ENCODE measurements around the gene SLC26A2.

The SLC26A2 gene

DNA sequence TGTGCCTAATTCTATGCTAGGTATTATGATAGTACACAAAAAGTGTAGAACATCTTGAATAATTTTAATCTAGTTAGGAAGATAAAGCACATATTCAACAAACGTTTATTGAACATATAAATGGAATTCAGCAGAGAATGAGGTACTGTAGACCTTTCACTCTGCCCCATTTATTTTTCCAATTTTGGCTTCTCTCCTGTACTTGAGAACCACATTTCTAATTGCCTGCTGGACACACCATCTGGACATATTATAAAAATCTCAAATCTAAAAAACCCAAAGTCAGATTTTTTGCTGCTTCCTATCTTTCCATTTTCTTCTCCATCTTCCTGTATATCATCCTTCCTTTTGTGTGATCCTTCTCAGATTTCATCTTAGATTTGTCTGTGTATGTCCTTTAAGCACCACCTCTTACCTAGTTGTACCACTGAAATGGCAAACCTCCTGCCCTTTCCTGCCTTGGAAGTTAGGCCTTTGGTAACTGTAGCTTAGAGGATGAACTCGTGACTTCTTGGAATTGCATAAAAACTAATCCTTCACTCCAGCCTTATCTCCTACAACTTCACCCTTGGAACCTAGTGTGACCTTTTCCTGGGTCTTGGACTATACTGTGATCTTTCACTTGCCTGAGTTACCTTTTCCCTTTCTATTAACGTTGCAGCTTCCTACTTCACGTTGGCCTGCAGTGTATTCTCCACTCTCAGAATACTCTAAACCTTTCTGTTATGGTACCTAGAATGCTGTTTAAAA is 8.8 kb downstream of the SLC26A2 start:
- no peak overlapping the region for H2BK12ac ChIP-seq (ENCODE audit: low read length)
- no peak overlapping the region for H3K18ac ChIP-seq (ENCODE audit: low read length)
- H3K79me1 ChIP-seq (ENCODE audit: low read depth, low read length): no peaks in the 10 kb centered on the region

DNA sequence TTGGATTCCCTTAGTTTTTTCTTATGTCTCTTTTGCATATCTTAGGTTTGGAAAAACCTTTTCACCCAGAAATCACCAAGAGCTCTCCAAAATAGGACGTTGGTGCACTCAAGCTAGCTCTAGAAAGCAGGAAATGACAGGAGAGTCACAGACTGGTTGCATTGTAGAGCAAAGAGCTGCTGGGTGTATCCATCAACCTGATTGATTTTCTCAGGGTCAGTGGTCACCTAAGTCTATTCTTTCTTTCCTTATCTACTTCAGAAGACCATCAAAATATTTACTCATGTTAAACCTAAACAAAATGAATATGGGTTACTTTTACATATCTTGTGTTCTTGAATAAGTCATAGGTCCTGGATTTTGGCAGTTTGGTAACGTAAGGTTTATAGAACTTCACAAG is 14.9 kb downstream of the SLC26A2 start:
- H2BK120ac ChIP-seq (ENCODE audit: low read depth, low read length): no peak overlapping the region
- no peak overlapping the region for H3K27ac ChIP-seq (replicated peaks; ENCODE audit: low read length)

More for the DNA sequence above, 8.8 kb downstream of the SLC26A2 start:
- Histone ChIP-seq H2BK120ac (ENCODE audit: low read depth, low read length) (no peak overlapping the region), H3K27me3 (ENCODE audit: control insufficient read depth in 3 of 3, insufficient read depth in 3 of 3, low read depth in 1 of 3, low read length in 3 of 3) (no peaks in the 10 kb centered on the region), H2BK15ac (ENCODE audit: low read length) (no peak overlapping the region), H2AFZ (ENCODE audit: low read length) (no peak overlapping the region), H3K9me3 (replicated peaks in 1 of 2; ENCODE audit: control insufficient read depth in 2 of 2, insufficient read depth in 1 of 2, low read depth in 1 of 2, low read length in 2 of 2) (no peaks in the 10 kb centered on the region), H2BK5ac (ENCODE audit: low read length) (no peak overlapping the region), H4K8ac (ENCODE audit: low read depth, low read length) (no peak overlapping the region), H3K4me1 (ENCODE audit: control insufficient read depth in 2 of 2, insufficient read depth in 1 of 2, low read depth in 1 of 2, low read length in 2 of 2) (no peaks in the 10 kb centered on the region), H3K14ac (ENCODE audit: low read length) (no peak overlapping the region), H3K4me2 (ENCODE audit: insufficient read depth, low read length, poor library complexity, severe bottlenecking) (no peak overlapping the region), H3K23ac (ENCODE audit: low read depth, low read length, poor library complexity) (no peak overlapping the region), H2AK5ac (ENCODE audit: low read depth, low read length) (no peak overlapping the region), H3K27ac (replicated peaks; ENCODE audit: low read length) (no peak overlapping the region), H3K9ac (ENCODE audit: low read depth, low read length, poor library complexity) (no peak overlapping the region), H4K91ac (ENCODE audit: low read depth, low read length, poor library complexity) (no peak overlapping the region), H3K4me3 (ENCODE audit: low read length in 2 of 2) (no peak overlapping the region), H3K36me3 (replicated peaks in 1 of 2; ENCODE audit: control insufficient read depth in 2 of 2, insufficient read depth in 2 of 2, low read length in 2 of 2) (no peaks in the 10 kb centered on the region), H3K4ac (ENCODE audit: low read length) (no peak overlapping the region)
- WGBS, 2 donors (ENCODE audit: extremely low coverage in 2 of 2, insufficient read length in 2 of 2, insufficient replicate concordance in 1 of 2): no CpG with 5 or more reads among the region's 4 CpGs
- DNase-seq (ENCODE audit: low spot score): no peak

DNA sequence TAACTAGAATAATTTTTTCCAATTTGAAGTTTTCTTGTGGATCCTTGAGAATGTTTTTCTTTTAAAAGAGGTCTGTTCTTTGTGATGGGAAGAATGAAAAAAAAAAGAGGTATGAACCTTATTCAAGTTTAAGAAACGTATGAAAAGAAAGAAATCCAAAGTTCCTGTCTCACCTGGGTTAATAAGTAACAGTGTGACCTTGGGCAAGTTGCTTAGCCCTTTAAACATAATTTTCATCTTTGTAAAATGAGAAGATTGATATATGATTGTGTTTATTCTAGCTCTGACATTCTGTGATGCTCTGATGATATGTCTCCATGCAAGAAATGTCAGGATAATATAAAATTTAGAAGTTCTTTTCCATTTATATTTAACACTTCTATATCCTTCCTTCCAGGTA is 19.3 kb downstream of the SLC26A2 start:
- DNase-seq (ENCODE audit: low spot score): no peak
- no peak overlapping the region for H3K4ac ChIP-seq (ENCODE audit: low read length)
- no peak overlapping the region for H3K9ac ChIP-seq (ENCODE audit: low read depth, low read length, poor library complexity)
- H3K4me3 ChIP-seq (ENCODE audit: low read length in 2 of 2): no peak overlapping the region
- no peak overlapping the region for H4K91ac ChIP-seq (ENCODE audit: low read depth, low read length, poor library complexity)
- H2AFZ ChIP-seq (ENCODE audit: low read length): no peak overlapping the region
- H3K36me3 ChIP-seq (replicated peaks in 1 of 2; ENCODE audit: control insufficient read depth in 2 of 2, insufficient read depth in 2 of 2, low read length in 2 of 2): peaks cover 5 to 28% of the 10 kb centered on the region in 2 donors
- H3K9me3 ChIP-seq (replicated peaks in 1 of 2; ENCODE audit: control insufficient read depth in 2 of 2, insufficient read depth in 1 of 2, low read depth in 1 of 2, low read length in 2 of 2): no peaks in the 10 kb centered on the region
- no peak overlapping the region for H2AK5ac ChIP-seq (ENCODE audit: low read depth, low read length)
- no peak overlapping the region for H4K8ac ChIP-seq (ENCODE audit: low read depth, low read length)
- no peak overlapping the region for H3K14ac ChIP-seq (ENCODE audit: low read length)
- no peak overlapping the region for H2BK5ac ChIP-seq (ENCODE audit: low read length)
- no peak overlapping the region for H3K18ac ChIP-seq (ENCODE audit: low read length)
- no peaks in the 10 kb centered on the region for H3K27me3 ChIP-seq (ENCODE audit: control insufficient read depth in 3 of 3, insufficient read depth in 3 of 3, low read depth in 1 of 3, low read length in 3 of 3)
- no peak overlapping the region for H2BK12ac ChIP-seq (ENCODE audit: low read length)
- H2BK120ac ChIP-seq (ENCODE audit: low read depth, low read length): no peak overlapping the region
- H3K23ac ChIP-seq (ENCODE audit: low read depth, low read length, poor library complexity): no peak overlapping the region
- no CpG with 5 or more reads among the region's 1 CpG for WGBS, 2 donors (ENCODE audit: extremely low coverage in 2 of 2, insufficient read length in 2 of 2, insufficient replicate concordance in 1 of 2)
- no peak overlapping the region for H2BK15ac ChIP-seq (ENCODE audit: low read length)
- H3K4me1 ChIP-seq (ENCODE audit: control insufficient read depth in 2 of 2, insufficient read depth in 1 of 2, low read depth in 1 of 2, low read length in 2 of 2): no peaks in the 10 kb centered on the region
- H3K27ac ChIP-seq (replicated peaks; ENCODE audit: low read length): no peak overlapping the region
- H3K4me2 ChIP-seq (ENCODE audit: insufficient read depth, low read length, poor library complexity, severe bottlenecking): no peak overlapping the region
- H3K79me1 ChIP-seq (ENCODE audit: low read depth, low read length): no peaks in the 10 kb centered on the region

More for the DNA sequence above, 14.9 kb downstream of the SLC26A2 start:
- no peak for DNase-seq (ENCODE audit: low spot score)
- Histone ChIP-seq H3K9me3 (replicated peaks in 1 of 2; ENCODE audit: control insufficient read depth in 2 of 2, insufficient read depth in 1 of 2, low read depth in 1 of 2, low read length in 2 of 2) (no peaks in the 10 kb centered on the region), H3K18ac (ENCODE audit: low read length) (no peak overlapping the region), H4K91ac (ENCODE audit: low read depth, low read length, poor library complexity) (no peak overlapping the region), H2BK5ac (ENCODE audit: low read length) (no peak overlapping the region), H2BK15ac (ENCODE audit: low read length) (no peak overlapping the region), H3K9ac (ENCODE audit: low read depth, low read length, poor library complexity) (no peak overlapping the region), H4K8ac (ENCODE audit: low read depth, low read length) (no peak overlapping the region), H3K4me3 (ENCODE audit: low read length in 2 of 2) (no peak overlapping the region), H3K36me3 (replicated peaks in 1 of 2; ENCODE audit: control insufficient read depth in 2 of 2, insufficient read depth in 2 of 2, low read length in 2 of 2) (peaks cover 5 to 19% of the 10 kb centered on the region in 2 donors), H3K4me1 (ENCODE audit: control insufficient read depth in 2 of 2, insufficient read depth in 1 of 2, low read depth in 1 of 2, low read length in 2 of 2) (no peaks in the 10 kb centered on the region), H3K14ac (ENCODE audit: low read length) (no peak overlapping the region), H3K4ac (ENCODE audit: low read length) (no peak overlapping the region), H3K4me2 (ENCODE audit: insufficient read depth, low read length, poor library complexity, severe bottlenecking) (no peak overlapping the region), H2AK5ac (ENCODE audit: low read depth, low read length) (no peak overlapping the region), H2AFZ (ENCODE audit: low read length) (no peak overlapping the region), H3K23ac (ENCODE audit: low read depth, low read length, poor library complexity) (no peak overlapping the region), H3K27me3 (ENCODE audit: control insufficient read depth in 3 of 3, insufficient read depth in 3 of 3, low read depth in 1 of 3, low read length in 3 of 3) (no peaks in the 10 kb centered on the region), H3K79me1 (ENCODE audit: low read depth, low read length) (no peaks in the 10 kb centered on the region), H2BK12ac (ENCODE audit: low read length) (no peak overlapping the region)
- WGBS, 2 donors (ENCODE audit: extremely low coverage in 2 of 2, insufficient read length in 2 of 2, insufficient replicate concordance in 1 of 2): no CpG with 5 or more reads among the region's 2 CpGs

DNA sequence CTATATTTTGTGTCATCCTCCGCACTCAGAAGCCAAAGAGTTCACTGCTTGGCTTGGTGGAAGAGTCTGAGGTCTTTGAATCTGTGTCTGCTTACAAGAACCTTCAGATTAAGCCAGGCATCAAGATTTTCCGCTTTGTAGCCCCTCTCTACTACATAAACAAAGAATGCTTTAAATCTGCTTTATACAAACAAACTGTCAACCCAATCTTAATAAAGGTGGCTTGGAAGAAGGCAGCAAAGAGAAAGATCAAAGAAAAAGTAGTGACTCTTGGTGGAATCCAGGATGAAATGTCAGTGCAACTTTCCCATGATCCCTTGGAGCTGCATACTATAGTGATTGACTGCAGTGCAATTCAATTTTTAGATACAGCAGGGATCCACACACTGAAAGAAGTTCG is 20.6 kb downstream of the SLC26A2 start:
- Histone ChIP-seq H3K4ac (ENCODE audit: low read length) (no peak overlapping the region), H2AK5ac (ENCODE audit: low read depth, low read length) (no peak overlapping the region), H2AFZ (ENCODE audit: low read length) (no peak overlapping the region), H3K79me1 (ENCODE audit: low read depth, low read length) (no peaks in the 10 kb centered on the region), H3K9me3 (replicated peaks in 1 of 2; ENCODE audit: control insufficient read depth in 2 of 2, insufficient read depth in 1 of 2, low read depth in 1 of 2, low read length in 2 of 2) (no peaks in the 10 kb centered on the region), H3K4me3 (ENCODE audit: low read length in 2 of 2) (no peak overlapping the region), H3K27ac (replicated peaks; ENCODE audit: low read length) (no peak overlapping the region), H3K18ac (ENCODE audit: low read length) (no peak overlapping the region), H2BK5ac (ENCODE audit: low read length) (no peak overlapping the region), H3K36me3 (replicated peaks in 1 of 2; ENCODE audit: control insufficient read depth in 2 of 2, insufficient read depth in 2 of 2, low read length in 2 of 2) (peaks cover 5 to 28% of the 10 kb centered on the region in 2 donors), H3K27me3 (ENCODE audit: control insufficient read depth in 3 of 3, insufficient read depth in 3 of 3, low read depth in 1 of 3, low read length in 3 of 3) (no peaks in the 10 kb centered on the region), H3K4me2 (ENCODE audit: insufficient read depth, low read length, poor library complexity, severe bottlenecking) (no peak overlapping the region), H4K91ac (ENCODE audit: low read depth, low read length, poor library complexity) (no peak overlapping the region), H4K8ac (ENCODE audit: low read depth, low read length) (no peak overlapping the region), H2BK120ac (ENCODE audit: low read depth, low read length) (no peak overlapping the region), H2BK15ac (ENCODE audit: low read length) (no peak overlapping the region), H3K9ac (ENCODE audit: low read depth, low read length, poor library complexity) (no peak overlapping the region), H3K23ac (ENCODE audit: low read depth, low read length, poor library complexity) (no peak overlapping the region), H2BK12ac (ENCODE audit: low read length) (no peak overlapping the region), H3K14ac (ENCODE audit: low read length) (no peak overlapping the region), H3K4me1 (ENCODE audit: control insufficient read depth in 2 of 2, insufficient read depth in 1 of 2, low read depth in 1 of 2, low read length in 2 of 2) (peaks cover 0 to 2% of the 10 kb centered on the region in 2 donors)
- no peak for DNase-seq (ENCODE audit: low spot score)
- no CpG with 5 or more reads among the region's 3 CpGs for WGBS, 2 donors (ENCODE audit: extremely low coverage in 2 of 2, insufficient read length in 2 of 2, insufficient replicate concordance in 1 of 2)

Data from neuronal stem cell (in vitro differentiated cells).